ENCODE data around the gene SLC2A13.

GRCh38 chr12:39935839-39936238 is 170.0 kb downstream of the SLC2A13 start:
- no peak for TF ChIP-seq CTCF (IDR thresholded peaks at IDR 0.05)
- no peak for TF ChIP-seq POLR2A (IDR thresholded peaks at IDR 0.05)

Data from upper lobe of left lung (tissue), 4 donors.